Left ventricle myocardium inferior (tissue), 1 donor: ENCODE results near the gene MPLKIP. TPM values are rescaled to one million over a fixed set of nuclear protein-coding genes. Genes with fewer than 3 reads are reported as not detected.
A peak's percentile ranks its signal among the peaks of the same experiment; 100 is the strongest.

Experiments used
- DNase-seq: peaks from one replicate; pipeline ENCODE4 v3.0.0-alpha.2; 2020
- H3K27ac ChIP-seq: fragments of 200-600 bp; replicated peaks from 2 replicates; pipeline ENCODE4 v1.8.0; 2021
- H3K27me3 ChIP-seq: fragments of 200-600 bp; 2 replicates; pipeline ENCODE4 v1.8.0; 2021; ENCODE audit warnings: low read depth
- H3K36me3 ChIP-seq: fragments of 200-600 bp; 2 replicates; pipeline ENCODE4 v1.8.0; 2021
- H3K4me1 ChIP-seq: fragments of 200-600 bp; 2 replicates; pipeline ENCODE4 v1.8.0; 2021
- H3K4me3 ChIP-seq: fragments of 200-600 bp; 2 replicates; pipeline ENCODE4 v1.8.0; 2021; ENCODE audit warnings: mild to moderate bottlenecking, moderate library complexity
- H3K9me3 ChIP-seq: fragments of 200-600 bp; replicated peaks from 2 replicates; pipeline ENCODE4 v1.8.0; 2021
- intact Hi-C: fragments of 100-400 bp; cut with micrococcal nuclease; formaldehyde crosslinking; loops from one replicate; pipeline ENCODE4 v1.11.0; 2022
- total RNA-seq: library from RNA; stranded (reverse); fragmentation: NEBNext Ultra II Directional; extraction: Animal tissue kit (Norgen Biotek cat#: 25700); gene quantifications from one replicate; pipeline ENCODE4 v1.2.1, GENCODE V29; 2021
- TF ChIP-seq, protein P1 (sequence below): fragments of 200-600 bp; IDR thresholded peaks from 2 replicates; pipeline ENCODE4 v1.8.0; 2021; ENCODE audit warnings: antibody characterized with exemption, mild to moderate bottlenecking, borderline replicate concordance
- donor health status: DM: no; HTN: yes; CAD: no; lungs with severe emphysema.

Gene MPLKIP
- total RNA-seq, 1 donor from 2014 or later = 16.2 TPM

- no peaks in the 10 kb centered on the region for H3K9me3 ChIP-seq
- intact Hi-C loops = no loop called here
- no peak overlapping the region for H3K4me3 ChIP-seq
- H3K36me3 ChIP-seq = peaks cover 34% of the 10 kb centered on the region
- peak overlapping the region; percentile 2 for H3K27ac ChIP-seq
- TF ChIP-seq, protein P1, sequence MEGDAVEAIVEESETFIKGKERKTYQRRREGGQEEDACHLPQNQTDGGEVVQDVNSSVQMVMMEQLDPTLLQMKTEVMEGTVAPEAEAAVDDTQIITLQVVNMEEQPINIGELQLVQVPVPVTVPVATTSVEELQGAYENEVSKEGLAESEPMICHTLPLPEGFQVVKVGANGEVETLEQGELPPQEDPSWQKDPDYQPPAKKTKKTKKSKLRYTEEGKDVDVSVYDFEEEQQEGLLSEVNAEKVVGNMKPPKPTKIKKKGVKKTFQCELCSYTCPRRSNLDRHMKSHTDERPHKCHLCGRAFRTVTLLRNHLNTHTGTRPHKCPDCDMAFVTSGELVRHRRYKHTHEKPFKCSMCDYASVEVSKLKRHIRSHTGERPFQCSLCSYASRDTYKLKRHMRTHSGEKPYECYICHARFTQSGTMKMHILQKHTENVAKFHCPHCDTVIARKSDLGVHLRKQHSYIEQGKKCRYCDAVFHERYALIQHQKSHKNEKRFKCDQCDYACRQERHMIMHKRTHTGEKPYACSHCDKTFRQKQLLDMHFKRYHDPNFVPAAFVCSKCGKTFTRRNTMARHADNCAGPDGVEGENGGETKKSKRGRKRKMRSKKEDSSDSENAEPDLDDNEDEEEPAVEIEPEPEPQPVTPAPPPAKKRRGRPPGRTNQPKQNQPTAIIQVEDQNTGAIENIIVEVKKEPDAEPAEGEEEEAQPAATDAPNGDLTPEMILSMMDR = no peak
- peaks cover 52% of the 10 kb centered on the region for H3K4me1 ChIP-seq
- no peaks in the 10 kb centered on the region for H3K27me3 ChIP-seq
- DNase-seq = no peak
These were observed 38.6 kb downstream of the MPLKIP start for GRCh38 chr7:40095695-40096327.

DNA sequence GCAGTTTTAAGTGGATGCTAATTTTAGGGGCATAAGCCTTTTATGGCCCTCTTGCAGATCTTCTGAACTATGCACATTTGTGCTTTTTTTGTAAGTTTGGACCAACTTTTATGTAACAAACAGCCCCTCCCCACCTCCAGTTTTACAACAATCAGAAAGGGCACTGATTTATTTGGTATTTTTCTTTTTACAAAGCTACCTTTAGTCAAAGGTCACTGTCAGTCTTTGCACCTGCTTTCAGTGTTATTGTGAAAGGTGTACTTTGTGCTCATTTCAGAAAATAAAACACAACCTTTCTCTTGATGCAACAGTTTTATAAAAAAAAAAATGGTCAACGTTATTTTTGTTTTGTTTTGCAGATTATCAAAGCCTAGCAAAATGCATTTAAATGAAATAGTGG, 39.2 kb downstream of the MPLKIP start:
- H3K27ac ChIP-seq = no peak overlapping the region
- H3K36me3 ChIP-seq = peaks cover 39% of the 10 kb centered on the region
- no peak overlapping the region for H3K4me3 ChIP-seq
- peaks cover 52% of the 10 kb centered on the region for H3K4me1 ChIP-seq
- TF ChIP-seq, protein P1 = no peak
- DNase-seq = no peak
- no peaks in the 10 kb centered on the region for H3K9me3 ChIP-seq
- no peaks in the 10 kb centered on the region for H3K27me3 ChIP-seq
- intact Hi-C loops = no loop called here

GRCh38 chr7:40093631-40094350, 40.6 kb downstream of the MPLKIP start:
- Histone ChIP-seq H3K4me1 (peaks cover 57% of the 10 kb centered on the region), H3K4me3 (no peak overlapping the region), H3K9me3 (no peaks in the 10 kb centered on the region), H3K36me3 (peaks cover 51% of the 10 kb centered on the region), H3K27ac (no peak overlapping the region), H3K27me3 (no peaks in the 10 kb centered on the region)
- no peak for DNase-seq
- intact Hi-C loops = no loop called here
- TF ChIP-seq, protein P1 = no peak

GRCh38 chr7:40092182-40092581, 42.2 kb downstream of the MPLKIP start:
- intact Hi-C loops = no loop called here
- TF ChIP-seq, protein P1 = no peak
- peaks cover 41% of the 10 kb centered on the region for H3K4me1 ChIP-seq
- DNase-seq = no peak
- H3K9me3 ChIP-seq = no peaks in the 10 kb centered on the region
- H3K36me3 ChIP-seq = peaks cover 63% of the 10 kb centered on the region
- H3K27me3 ChIP-seq = no peaks in the 10 kb centered on the region
- no peak overlapping the region for H3K4me3 ChIP-seq
- no peak overlapping the region for H3K27ac ChIP-seq

DNA sequence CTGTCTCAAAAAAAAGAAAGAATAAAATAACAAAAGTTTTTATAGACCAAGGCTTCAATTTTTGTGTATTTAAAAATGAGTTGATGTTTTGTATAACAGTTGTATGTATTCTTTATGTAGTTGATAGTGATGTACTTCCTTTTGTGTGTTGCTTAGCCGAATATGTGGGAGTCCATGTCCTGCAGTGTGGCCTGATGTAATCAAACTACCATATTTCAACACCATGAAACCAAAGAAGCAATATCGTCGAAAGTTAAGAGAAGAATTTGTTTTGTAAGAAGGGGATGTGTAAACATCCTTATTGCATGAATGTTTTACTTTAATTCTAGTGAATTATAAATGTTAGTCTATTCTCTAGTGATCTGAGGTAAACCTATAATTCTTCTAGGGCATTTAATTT, 56.6 kb downstream of the MPLKIP start:
- intact Hi-C loops = no loop called here
- Histone ChIP-seq H3K36me3 (peaks cover 21% of the 10 kb centered on the region), H3K4me3 (no peak overlapping the region), H3K27me3 (no peaks in the 10 kb centered on the region), H3K27ac (no peak overlapping the region), H3K9me3 (no peaks in the 10 kb centered on the region), H3K4me1 (no peaks in the 10 kb centered on the region)
- no peak for DNase-seq
- TF ChIP-seq, protein P1 = no peak

Other genes with a start within 250 kb of the MPLKIP start
- gene CDK13, start 184.4 kb downstream of the MPLKIP start, total RNA-seq = 22.7 TPM
- 5.0 TPM for gene SUGCT, start 383 bp upstream of the MPLKIP start, total RNA-seq